GM23248 (cell line): ENCODE measurements around the gene ANTXRL.

Experiments used
- EZH2 ChIP-seq: fragments of 200-600 bp; sonication (generic); IDR thresholded peaks from 2 replicates; pipeline ENCODE4 v1.6.1; 2018; ENCODE audit warnings: antibody characterized with exemption, mild to moderate bottlenecking; ENCODE audit not compliant: insufficient read depth, poor library complexity, severe bottlenecking
- EZH2phosphoT487 ChIP-seq: fragments of 200-600 bp; sonication (generic); IDR thresholded peaks from 2 replicates; pipeline ENCODE4 v1.6.1; 2018; ENCODE audit warnings: antibody characterized with exemption, moderate library complexity, mild to moderate bottlenecking, low read depth; ENCODE audit not compliant: insufficient read depth

GRCh38 chr10:46329690-46330016, 42.9 kb downstream of the ANTXRL start:
- TF ChIP-seq EZH2 (no peak), EZH2phosphoT487 (no peak)
